NCI-H128 (cell line): Measurements from ENCODE around the gene ZNHIT2.
"Not testable (repeated sequence)": the region's sequence is repeated elsewhere in the genome, so short reads cannot be mapped to it uniquely, and the experiment has no call there.

Experiments used
- DNase-seq: peaks from one replicate; lab custom pipeline; 2025; ENCODE audit not compliant: unreplicated experiment; lab: John Stamatoyannopoulos, UW

ZNHIT2 gene

DNA sequence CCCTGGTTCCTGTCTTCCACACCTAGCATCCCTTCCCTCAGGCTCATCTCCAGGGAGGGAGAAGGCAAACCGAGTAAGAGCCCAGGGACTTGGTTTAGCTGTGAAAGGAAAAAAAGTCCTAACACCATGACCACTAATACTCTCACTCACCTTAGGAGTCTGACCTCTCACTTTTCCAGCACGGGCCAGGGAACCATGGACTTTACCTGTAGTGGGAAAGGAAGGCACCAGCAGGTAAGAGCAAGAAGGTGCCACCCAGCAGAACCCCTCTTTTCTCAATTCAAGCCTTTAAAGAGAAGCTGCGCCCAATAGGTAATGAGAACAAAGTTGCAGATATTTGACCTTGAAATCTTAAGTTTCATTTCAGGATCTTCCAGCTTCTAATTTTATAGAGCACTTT is 3.3 kb upstream of the ZNHIT2 start:
- DNase-seq, result no peak

GRCh38 chr11:65119670-65119995 is 2.1 kb upstream of the ZNHIT2 start:
- DNase-seq, result no peak

DNA sequence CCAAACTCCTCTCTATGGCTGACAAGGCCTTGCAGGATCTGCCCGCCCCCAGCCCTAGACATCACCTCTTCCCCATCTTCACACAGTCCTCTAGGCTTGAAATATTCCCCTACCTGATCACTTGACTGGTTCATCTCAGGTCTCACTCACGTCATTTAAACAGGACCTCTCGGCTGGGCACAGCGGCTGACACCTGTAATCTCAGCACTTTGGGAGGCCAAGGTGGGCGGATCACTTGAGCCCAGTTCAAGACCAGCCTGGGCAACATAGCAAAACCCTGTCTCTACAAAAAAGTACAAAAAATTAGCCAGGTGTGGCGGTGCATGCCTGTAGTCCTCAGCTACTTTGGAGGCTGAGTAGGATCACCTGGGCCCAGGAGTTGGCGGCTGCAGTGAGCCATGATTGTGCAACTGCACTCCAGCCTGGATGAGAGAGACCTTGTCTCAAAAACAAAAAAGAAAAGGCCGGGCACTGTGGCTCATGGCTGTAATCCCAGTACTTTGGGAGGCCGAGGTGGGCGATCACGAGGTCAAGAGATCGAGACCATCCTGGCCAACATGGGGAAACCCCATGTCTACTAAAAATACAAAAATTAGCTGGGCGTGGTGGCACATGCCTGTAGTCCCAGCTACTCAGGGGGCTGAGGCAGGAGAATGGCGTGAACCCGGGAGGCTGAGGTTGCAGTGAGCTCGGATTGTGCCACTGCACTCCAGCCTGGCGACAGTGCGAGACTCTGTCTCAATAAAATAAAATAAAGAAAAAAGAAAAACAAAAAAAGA is 1.6 kb upstream of the ZNHIT2 start:
- not testable (repeated sequence) for DNase-seq

- DNase-seq, result no peak
Measured at GRCh38 chr11:65118097-65118837, 766 bp upstream of the ZNHIT2 start.

GRCh38 chr11:65116370-65117205 is 913 bp downstream of the ZNHIT2 start:
- no peak for DNase-seq

- DNase-seq, result no peak
Measured at GRCh38 chr11:65115361-65116082, 2.0 kb downstream of the ZNHIT2 start.

- no peak for DNase-seq
Measured at GRCh38 chr11:65114538-65115171, 2.8 kb downstream of the ZNHIT2 start.

- no peak for DNase-seq
Measured at GRCh38 chr11:65113839-65114238, 3.7 kb downstream of the ZNHIT2 start.

- no peak for DNase-seq
Measured at GRCh38 chr11:65113361-65113756, 4.1 kb downstream of the ZNHIT2 start.

- peak; percentile 27 for DNase-seq
Measured at GRCh38 chr11:65112546-65113360, 4.7 kb downstream of the ZNHIT2 start.

DNA sequence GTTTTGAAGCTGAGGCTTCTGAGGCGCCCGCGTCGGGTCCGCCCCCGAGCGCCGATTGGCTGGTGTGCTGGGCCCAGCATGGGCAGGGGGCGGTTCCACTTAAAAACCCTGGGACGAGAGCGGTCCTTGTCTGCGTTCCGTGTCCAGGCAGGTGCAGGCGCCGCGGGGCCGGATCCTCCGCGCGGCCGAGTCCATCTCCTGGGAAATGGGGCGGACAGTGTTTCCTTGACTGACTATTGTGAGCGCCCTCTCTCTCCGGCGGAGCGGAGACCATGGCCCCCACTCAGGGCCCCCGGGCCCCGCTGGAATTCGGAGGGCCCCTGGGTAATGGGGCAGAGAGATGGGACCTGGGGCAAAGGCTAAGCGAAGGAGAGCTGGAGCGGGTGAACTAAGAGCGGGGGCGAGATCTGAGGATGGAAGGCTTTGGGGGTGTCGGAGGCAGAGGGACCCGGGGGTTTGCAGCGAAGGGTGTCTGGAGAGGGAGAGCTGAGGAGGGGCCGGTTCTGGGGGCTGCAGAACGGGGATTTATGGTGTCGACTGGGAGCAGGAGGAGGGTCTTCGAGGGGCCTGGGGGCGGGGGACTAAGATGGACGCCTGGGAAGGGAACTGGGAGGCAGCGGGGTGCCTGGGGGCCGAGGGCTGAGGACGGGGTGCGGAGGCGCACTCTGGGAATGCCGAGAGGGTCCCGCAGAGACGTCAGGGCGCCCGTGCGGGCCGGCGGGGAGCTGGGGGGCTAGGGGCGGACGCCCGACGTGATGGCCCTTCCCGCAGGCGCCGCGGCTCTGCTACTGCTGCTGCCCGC is 5.6 kb downstream of the ZNHIT2 start, which contains the start of gene TM7SF2:
Gene TM7SF2 (plus strand): TSS at position 129 of the 802 bp plus-strand sequence. CDS start 144 bp downstream, at position 273.
- DNase-seq, result peak; percentile 97

DNA sequence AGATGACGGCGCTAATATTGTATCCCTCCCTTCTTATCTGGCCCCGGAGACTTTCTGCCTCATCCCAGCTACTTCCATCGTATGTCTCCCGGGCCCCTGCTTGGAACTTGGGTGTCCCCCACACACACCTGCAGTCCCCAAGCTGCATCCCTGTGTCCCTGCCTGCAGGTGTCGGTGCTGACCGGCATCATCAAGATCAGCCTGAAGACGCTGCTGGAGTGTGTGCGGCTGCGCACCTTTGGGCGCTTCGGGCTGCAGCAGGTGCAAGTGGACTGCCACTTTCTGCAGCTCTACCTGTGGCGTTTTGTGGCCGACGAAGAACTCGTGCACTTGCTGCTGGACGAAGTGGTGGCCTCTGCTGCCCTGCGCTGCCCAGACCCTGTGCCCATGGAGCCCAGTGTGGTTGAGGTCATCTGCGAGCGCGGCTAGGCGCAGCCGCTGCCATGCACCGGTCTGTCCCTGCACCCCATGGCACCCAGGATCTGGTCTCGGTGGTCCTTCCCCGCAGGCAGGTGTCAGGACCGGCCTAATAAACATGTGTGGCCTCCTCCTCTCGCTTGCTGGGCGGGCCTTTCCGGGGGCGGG is 6.2 kb downstream of the ZNHIT2 start:
- no peak for DNase-seq

GRCh38 chr11:65110354-65110861 is 7.1 kb downstream of the ZNHIT2 start:
- peak; percentile 80 for DNase-seq

DNA sequence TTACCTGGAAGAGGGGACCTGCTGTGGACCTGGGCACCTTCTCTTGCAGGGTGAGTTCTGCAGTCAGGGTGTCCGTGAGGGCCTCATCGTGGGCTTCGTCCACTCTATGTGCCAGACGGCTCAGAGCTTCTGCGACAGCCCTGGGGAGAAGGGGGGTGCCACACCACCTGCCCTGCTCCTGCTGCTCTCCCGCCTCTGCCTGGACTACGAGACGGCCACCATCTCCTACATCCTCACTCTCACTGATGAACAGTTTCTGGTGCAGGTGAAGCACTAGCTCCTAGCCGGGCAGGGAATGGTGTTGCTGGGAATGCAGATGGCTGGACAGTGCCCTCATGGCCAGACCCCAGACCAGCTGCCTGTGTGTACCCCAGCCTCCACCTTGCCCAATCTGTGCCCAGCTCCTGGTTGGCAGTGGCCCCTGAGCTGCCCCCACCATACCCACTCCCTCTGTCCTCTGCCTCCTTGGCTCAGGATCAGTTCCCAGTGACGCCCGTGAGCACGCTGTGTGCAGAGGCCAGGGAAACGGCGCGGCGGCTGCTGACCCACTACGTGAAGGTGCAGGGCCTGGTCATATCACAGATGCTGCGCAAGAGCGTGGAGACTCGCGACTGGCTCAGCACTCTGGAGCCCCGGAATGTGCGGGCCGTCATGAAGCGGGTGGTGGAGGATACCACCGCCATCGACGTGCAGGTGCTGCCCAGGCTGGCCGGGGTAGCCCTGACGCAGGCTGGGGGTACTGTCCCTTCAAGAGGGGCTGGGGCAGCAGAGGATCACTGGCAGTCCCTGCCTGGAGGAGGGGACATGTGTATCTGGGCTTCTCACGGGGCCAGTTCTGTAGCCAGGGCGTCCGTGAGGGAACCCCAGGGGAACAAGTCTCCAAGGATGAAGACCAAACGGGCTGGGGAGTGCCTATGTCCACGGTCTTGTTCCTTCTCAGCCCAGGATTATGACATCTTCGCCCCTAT is 8.0 kb downstream of the ZNHIT2 start:
- DNase-seq, result no peak

GRCh38 chr11:65108469-65109123 is 8.9 kb downstream of the ZNHIT2 start:
- no peak for DNase-seq

GRCh38 chr11:65107751-65108468 is 9.6 kb downstream of the ZNHIT2 start:
- no peak for DNase-seq
